ENCODE measurements around the gene HBG2.

- TF ChIP-seq E2F4 (IDR thresholded peaks at IDR 0.05; ENCODE audit: low read depth, low read length) (no peak), POLR2A (IDR thresholded peaks at IDR 0.05; ENCODE audit: low read depth, low read length) (no peak), FOXK2 (IDR thresholded peaks at IDR 0.05) (no peak), CTCF (IDR thresholded peaks at IDR 0.05 in 2 of 3, conservative IDR thresholded peaks at IDR 0.05 in 1 of 3; ENCODE audit: control insufficient read depth in 2 of 3, extremely low read depth in 1 of 3, insufficient read depth in 1 of 3, low read depth in 3 of 3, low read length in 3 of 3) (no peak), MXI1 (IDR thresholded peaks at IDR 0.05; ENCODE audit: low read depth, low read length) (no peak), POU2F2 (IDR thresholded peaks at IDR 0.05; ENCODE audit: borderline replicate concordance, low read depth, low read length) (no peak), POLR2AphosphoS5 (IDR thresholded peaks at IDR 0.05; ENCODE audit: low read length) (no peak), TBL1XR1 (IDR thresholded peaks at IDR 0.05; ENCODE audit: low read depth, low read length) (no peak), POLR2AphosphoS2 (IDR thresholded peaks at IDR 0.05; ENCODE audit: low read depth, low read length) (no peak), CHD2 (IDR thresholded peaks at IDR 0.05; ENCODE audit: borderline replicate concordance, low read depth, low read length) (no peak), NFYB (IDR thresholded peaks at IDR 0.05; ENCODE audit: insufficient read depth, low read depth, low read length) (no peak), ZNF274 (IDR thresholded peaks at IDR 0.05; ENCODE audit: insufficient read depth, insufficient read length) (no peak)
Measured at GRCh38 chr11:5272395-5273017, 17.9 kb upstream of the HBG2 start.

Data from GM12878 (cell line).